ENCODE results near the gene ARHGAP1. TPM values are rescaled to one million over a fixed set of nuclear protein-coding genes. Genes with fewer than 3 reads are reported as not detected.

Gene ARHGAP1
- total RNA-seq, 1 experiment from 2014 or later, result 16.1 TPM

DNA sequence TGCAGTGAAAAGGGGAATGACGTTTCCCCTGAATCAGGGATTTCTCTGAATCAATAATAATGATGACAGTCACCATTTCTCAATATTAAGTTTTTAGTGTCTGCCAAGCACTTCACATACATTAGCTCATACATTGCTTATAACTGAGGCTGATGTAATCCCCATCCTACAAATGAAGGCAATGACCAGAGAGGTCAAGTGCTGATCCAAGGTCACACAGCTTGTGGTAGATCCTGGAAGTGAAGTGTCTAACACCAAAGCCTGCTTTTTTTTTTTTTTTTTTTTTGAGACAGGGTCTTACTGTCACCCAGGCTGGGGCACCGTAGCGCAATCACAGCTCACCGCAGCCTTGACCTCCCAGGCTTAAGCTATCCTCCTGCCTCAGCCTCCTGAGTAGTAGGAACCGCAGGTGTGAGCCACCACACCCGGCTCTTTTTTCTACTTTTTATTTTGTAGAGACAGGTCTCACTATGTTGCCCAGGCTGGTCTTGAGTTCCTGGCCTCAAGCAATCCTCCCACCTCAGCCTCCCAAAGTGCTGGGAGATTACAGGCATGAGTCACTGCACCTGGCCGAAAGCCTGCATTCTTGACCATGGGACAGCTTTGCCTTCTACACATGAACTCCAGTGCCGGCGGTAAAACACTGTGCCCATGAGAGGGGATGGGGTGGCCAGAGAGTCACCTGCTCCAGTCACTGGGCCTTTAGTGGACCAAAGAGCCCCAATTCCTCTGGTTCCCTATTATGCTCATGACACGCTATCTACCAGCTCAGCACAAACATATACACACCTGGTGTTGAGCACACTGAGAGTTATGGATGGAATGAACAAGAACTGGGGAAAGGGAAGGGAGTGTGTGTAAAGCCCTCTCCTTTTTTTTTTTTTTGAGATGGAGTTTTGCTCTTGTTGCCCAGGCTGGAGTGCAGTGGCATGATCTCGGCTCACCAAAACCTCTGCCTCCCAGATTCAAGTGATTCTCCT is 17.4 kb downstream of the ARHGAP1 start:
- no peak overlapping the region for H2AFZ ChIP-seq (ENCODE audit: low read length)
- no peak overlapping the region for H3K4me3 ChIP-seq (ENCODE audit: low read length)
- H3K4me2 ChIP-seq (ENCODE audit: low read length), result no peak overlapping the region
- no peaks in the 10 kb centered on the region for H3F3A ChIP-seq (ENCODE audit: low read length, unreplicated experiment)
- no peak for TF ChIP-seq EZH2 (IDR thresholded peaks at IDR 0.05; ENCODE audit: low read length, unreplicated experiment)
- TF ChIP-seq, protein P1, sequence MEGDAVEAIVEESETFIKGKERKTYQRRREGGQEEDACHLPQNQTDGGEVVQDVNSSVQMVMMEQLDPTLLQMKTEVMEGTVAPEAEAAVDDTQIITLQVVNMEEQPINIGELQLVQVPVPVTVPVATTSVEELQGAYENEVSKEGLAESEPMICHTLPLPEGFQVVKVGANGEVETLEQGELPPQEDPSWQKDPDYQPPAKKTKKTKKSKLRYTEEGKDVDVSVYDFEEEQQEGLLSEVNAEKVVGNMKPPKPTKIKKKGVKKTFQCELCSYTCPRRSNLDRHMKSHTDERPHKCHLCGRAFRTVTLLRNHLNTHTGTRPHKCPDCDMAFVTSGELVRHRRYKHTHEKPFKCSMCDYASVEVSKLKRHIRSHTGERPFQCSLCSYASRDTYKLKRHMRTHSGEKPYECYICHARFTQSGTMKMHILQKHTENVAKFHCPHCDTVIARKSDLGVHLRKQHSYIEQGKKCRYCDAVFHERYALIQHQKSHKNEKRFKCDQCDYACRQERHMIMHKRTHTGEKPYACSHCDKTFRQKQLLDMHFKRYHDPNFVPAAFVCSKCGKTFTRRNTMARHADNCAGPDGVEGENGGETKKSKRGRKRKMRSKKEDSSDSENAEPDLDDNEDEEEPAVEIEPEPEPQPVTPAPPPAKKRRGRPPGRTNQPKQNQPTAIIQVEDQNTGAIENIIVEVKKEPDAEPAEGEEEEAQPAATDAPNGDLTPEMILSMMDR (conservative IDR thresholded peaks at IDR 0.05; ENCODE audit: low read depth, low read length), result no peak
- no peak for TF ChIP-seq EZH2phosphoT487 (IDR thresholded peaks at IDR 0.05; ENCODE audit: borderline replicate concordance, low read length)
- H3K4me1 ChIP-seq (ENCODE audit: insufficient read depth, low read length), result no peaks in the 10 kb centered on the region
- ATAC-seq (peak; percentile 54), DNase-seq (peak; percentile 49)
- H3K36me3 ChIP-seq (ENCODE audit: low read depth, low read length), result peaks cover 6% of the 10 kb centered on the region; the same call in 1 of the 2 replicates
- CTCF ChIA-PET, result no interaction called here
- H3K9me3 ChIP-seq (ENCODE audit: low read length), result no peaks in the 10 kb centered on the region
- no peaks in the 10 kb centered on the region for H3K27me3 ChIP-seq (ENCODE audit: low read length)
- no peak overlapping the region for H3K9ac ChIP-seq (ENCODE audit: low read length)
- H3K9me2 ChIP-seq (replicated peaks; ENCODE audit: low read length), result no peaks in the 10 kb centered on the region
- H4K20me1 ChIP-seq (ENCODE audit: low read length), result no peaks in the 10 kb centered on the region
- H3K79me2 ChIP-seq (ENCODE audit: low read length), result no peaks in the 10 kb centered on the region
- no peak overlapping the region for H3K27ac ChIP-seq (ENCODE audit: low read length)
- BruUV-seq (replicated peaks), result no TSS peak
- intact Hi-C loops (cut with micrococcal nuclease), result no loop called here
- POLR2A ChIA-PET (ENCODE audit: unreplicated experiment), result no interaction called here

- Histone ChIP-seq H3K27me3 (ENCODE audit: low read length) (no peaks in the 10 kb centered on the region), H3K4me1 (ENCODE audit: insufficient read depth, low read length) (no peaks in the 10 kb centered on the region), H3K9me3 (ENCODE audit: low read length) (no peaks in the 10 kb centered on the region), H3K4me2 (ENCODE audit: low read length) (no peak overlapping the region), H2AFZ (ENCODE audit: low read length) (no peak overlapping the region), H4K20me1 (ENCODE audit: low read length) (no peaks in the 10 kb centered on the region), H3K79me2 (ENCODE audit: low read length) (no peaks in the 10 kb centered on the region), H3K9ac (ENCODE audit: low read length) (no peak overlapping the region), H3K27ac (ENCODE audit: low read length) (no peak overlapping the region), H3K9me2 (replicated peaks; ENCODE audit: low read length) (no peaks in the 10 kb centered on the region), H3K36me3 (ENCODE audit: low read depth, low read length) (peaks cover 3% of the 10 kb centered on the region; the same call in 1 of the 2 replicates), H3F3A (ENCODE audit: low read length, unreplicated experiment) (no peaks in the 10 kb centered on the region), H3K4me3 (ENCODE audit: low read length) (no peak overlapping the region)
- no TSS peak for BruUV-seq (replicated peaks)
- no peak for DNase-seq
- POLR2A ChIA-PET (ENCODE audit: unreplicated experiment), result no interaction called here
- CTCF ChIA-PET, result no interaction called here
- intact Hi-C loops (cut with micrococcal nuclease), result no loop called here
- TF ChIP-seq EZH2 (IDR thresholded peaks at IDR 0.05; ENCODE audit: low read length, unreplicated experiment), result no peak
- TF ChIP-seq, protein P1 (conservative IDR thresholded peaks at IDR 0.05; ENCODE audit: low read depth, low read length), result no peak
- TF ChIP-seq EZH2phosphoT487 (IDR thresholded peaks at IDR 0.05; ENCODE audit: borderline replicate concordance, low read length), result no peak
- no peak for ATAC-seq
Measured at GRCh38 chr11:46681814-46682213, 18.6 kb downstream of the ARHGAP1 start.

GRCh38 chr11:46680815-46681214 is 19.6 kb downstream of the ARHGAP1 start:
- H3K9me2 ChIP-seq (replicated peaks; ENCODE audit: low read length), result no peaks in the 10 kb centered on the region
- no peaks in the 10 kb centered on the region for H3K79me2 ChIP-seq (ENCODE audit: low read length)
- peaks cover 2% of the 10 kb centered on the region for H3K4me1 ChIP-seq (ENCODE audit: insufficient read depth, low read length)
- intact Hi-C loops (cut with micrococcal nuclease), result no loop called here
- TF ChIP-seq, protein P1 (conservative IDR thresholded peaks at IDR 0.05; ENCODE audit: low read depth, low read length), result no peak
- no peak for TF ChIP-seq EZH2 (IDR thresholded peaks at IDR 0.05; ENCODE audit: low read length, unreplicated experiment)
- H3K27me3 ChIP-seq (ENCODE audit: low read length), result no peaks in the 10 kb centered on the region
- H3F3A ChIP-seq (ENCODE audit: low read length, unreplicated experiment), result no peaks in the 10 kb centered on the region
- H3K36me3 ChIP-seq (ENCODE audit: low read depth, low read length), result peaks cover 3% of the 10 kb centered on the region; the same call in 1 of the 2 replicates
- H3K27ac ChIP-seq (ENCODE audit: low read length), result no peak overlapping the region
- H3K4me2 ChIP-seq (ENCODE audit: low read length), result no peak overlapping the region
- ChIA-PET CTCF (no interaction called here), POLR2A (ENCODE audit: unreplicated experiment) (no interaction called here)
- ATAC-seq (no peak), DNase-seq (no peak)
- BruUV-seq (replicated peaks), result no TSS peak
- no peaks in the 10 kb centered on the region for H4K20me1 ChIP-seq (ENCODE audit: low read length)
- no peaks in the 10 kb centered on the region for H3K9me3 ChIP-seq (ENCODE audit: low read length)
- no peak overlapping the region for H2AFZ ChIP-seq (ENCODE audit: low read length)
- H3K4me3 ChIP-seq (ENCODE audit: low read length), result no peak overlapping the region
- no peak overlapping the region for H3K9ac ChIP-seq (ENCODE audit: low read length)

Measured in PC-3 (cell line).